Activated naive CD4-positive, alpha-beta T cell treated with anti-CD3 and anti-CD28 coated beads, Interleukin-2, amount 10 ng/mL, durations not matched to agents 7 days and 5 days (primary cell): ENCODE data around the gene ANO2.

Experiments used
- CTCF ChIA-PET: fragments of 350-600 bp; sonication (Branson Sonifier 250); formaldehyde crosslinking; loops from one replicate; lab custom pipeline; 2021; ENCODE audit warnings: antibody characterized with exemption; lab: Charles Lee
- DNase-seq: peaks from one replicate; pipeline ENCODE4 v3.0.0-alpha.2; 2020
- H3K27ac Mint-ChIP-seq: one replicate; pipeline ENCODE4 v1.8.0; 2021; ENCODE audit warnings: mild to moderate bottlenecking, moderate library complexity, mixed read lengths
- H3K27me3 Mint-ChIP-seq: one replicate; pipeline ENCODE4 v1.8.0; 2021; ENCODE audit warnings: mild to moderate bottlenecking, mixed read lengths
- H3K36me3 Mint-ChIP-seq: one replicate; pipeline ENCODE4 v1.8.0; 2021; ENCODE audit warnings: mixed read lengths
- H3K4me1 Mint-ChIP-seq: one replicate; pipeline ENCODE4 v1.8.0; 2021; ENCODE audit warnings: mixed read lengths
- H3K4me3 Mint-ChIP-seq: one replicate; pipeline ENCODE4 v1.8.0; 2021; ENCODE audit warnings: mild to moderate bottlenecking, moderate library complexity, mixed read lengths
- H3K9me3 Mint-ChIP-seq: one replicate; pipeline ENCODE4 v1.8.0; 2021; ENCODE audit warnings: mixed read lengths

Gene ANO2

DNA sequence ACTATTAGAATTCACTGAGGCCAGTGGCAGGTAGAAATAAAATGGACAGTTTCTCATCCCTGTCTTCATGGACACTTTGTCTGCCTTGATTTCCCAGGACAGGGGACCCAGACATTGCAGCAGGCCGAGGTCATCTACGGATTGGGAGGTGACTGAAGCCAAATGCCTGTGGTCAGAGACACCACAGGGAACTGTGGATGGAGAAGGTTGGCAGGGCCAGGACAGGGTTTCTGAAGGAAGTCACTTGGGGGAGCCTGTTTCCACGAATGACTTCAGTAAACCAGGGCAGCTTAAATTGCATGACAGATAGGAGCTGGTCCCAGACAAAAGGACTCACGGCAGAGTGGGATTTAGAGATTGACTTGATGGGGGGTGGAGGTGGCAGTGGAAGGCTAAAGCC is 288.2 kb downstream of the ANO2 start:
- no peak overlapping the region for H3K27ac Mint-ChIP-seq
- CTCF ChIA-PET, result no interaction called here
- DNase-seq, result no peak
- H3K36me3 Mint-ChIP-seq, result no peaks in the 10 kb centered on the region
- no peaks in the 10 kb centered on the region for H3K4me1 Mint-ChIP-seq
- H3K4me3 Mint-ChIP-seq, result no peak overlapping the region
- H3K9me3 Mint-ChIP-seq, result no peaks in the 10 kb centered on the region
- no peaks in the 10 kb centered on the region for H3K27me3 Mint-ChIP-seq

DNA sequence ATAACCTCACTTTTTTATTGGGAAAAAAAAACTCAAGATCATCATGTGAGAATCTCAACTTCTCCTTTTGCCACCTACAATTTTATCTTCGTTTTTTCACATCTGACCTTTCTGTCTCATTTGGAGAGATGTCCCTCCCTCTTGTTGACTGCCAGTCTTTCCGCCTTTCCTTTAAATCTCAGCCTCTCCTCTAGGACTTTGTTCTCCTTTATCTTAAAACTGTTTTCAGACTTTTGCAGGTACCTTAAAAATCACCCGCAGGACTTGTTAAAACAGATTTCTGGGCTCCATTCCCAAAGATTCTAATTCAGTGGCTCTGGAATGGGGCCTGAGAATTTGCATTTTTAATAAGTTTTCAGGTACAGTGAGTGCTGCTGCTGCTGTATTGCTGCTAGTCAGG is 289.9 kb downstream of the ANO2 start:
- H3K27ac Mint-ChIP-seq, result no peak overlapping the region
- H3K9me3 Mint-ChIP-seq, result no peaks in the 10 kb centered on the region
- no peaks in the 10 kb centered on the region for H3K4me1 Mint-ChIP-seq
- no peaks in the 10 kb centered on the region for H3K27me3 Mint-ChIP-seq
- H3K4me3 Mint-ChIP-seq, result no peak overlapping the region
- no peaks in the 10 kb centered on the region for H3K36me3 Mint-ChIP-seq
- no peak for DNase-seq
- CTCF ChIA-PET, result no interaction called here

DNA sequence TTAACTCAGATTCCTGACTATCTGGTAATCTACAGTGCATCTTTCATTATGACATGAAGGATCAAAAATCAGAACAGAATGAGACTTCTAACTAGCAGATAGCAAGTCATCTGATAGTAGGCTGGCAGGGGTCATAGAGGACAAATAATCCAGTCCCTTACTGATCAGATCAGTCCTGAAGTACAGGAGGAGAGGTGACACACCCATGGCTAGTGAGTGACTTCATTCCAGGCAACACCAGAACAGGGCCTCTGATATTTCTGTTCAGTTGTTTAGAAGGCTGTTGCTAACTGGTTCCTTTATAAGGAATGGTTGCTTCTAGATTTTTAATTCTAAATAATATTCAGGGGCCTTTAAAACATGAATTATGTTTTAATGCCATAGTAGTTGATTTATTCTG is 291.0 kb downstream of the ANO2 start:
- Mint-ChIP-seq H3K9me3 (no peaks in the 10 kb centered on the region), H3K4me3 (no peak overlapping the region), H3K27ac (no peak overlapping the region), H3K36me3 (no peaks in the 10 kb centered on the region), H3K27me3 (peaks cover 3% of the 10 kb centered on the region), H3K4me1 (no peaks in the 10 kb centered on the region)
- CTCF ChIA-PET, result no interaction called here
- DNase-seq, result no peak

DNA sequence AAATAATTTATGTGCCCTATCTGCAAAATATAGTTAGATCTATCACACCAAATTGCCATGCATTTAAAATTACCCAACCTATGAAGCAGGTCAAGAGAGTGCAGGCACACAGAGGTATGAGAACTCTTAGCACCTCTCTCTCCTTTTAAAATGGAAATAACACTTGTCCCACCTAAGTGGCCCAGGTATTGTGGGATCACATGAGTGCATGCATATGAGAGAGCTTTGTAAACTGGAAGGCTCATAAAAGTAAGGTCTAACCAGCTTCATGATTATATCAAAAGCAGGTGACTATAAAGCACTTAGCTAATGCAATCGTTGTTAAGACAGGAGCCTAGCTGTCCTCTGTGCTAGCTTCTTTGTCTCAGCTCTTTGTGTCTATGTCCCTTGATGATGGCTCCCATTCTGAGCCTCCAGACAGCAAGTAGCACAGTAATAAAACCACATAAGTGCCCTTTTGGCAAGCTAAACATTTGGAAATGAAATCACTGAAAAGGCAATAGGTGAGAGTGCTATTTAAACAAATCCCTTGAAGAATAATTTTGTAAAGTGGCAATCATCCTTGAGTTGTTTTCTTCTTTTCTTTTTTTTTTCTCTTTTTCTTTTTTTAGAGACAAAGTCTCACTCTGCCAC is 294.1 kb downstream of the ANO2 start:
- Mint-ChIP-seq H3K4me3 (no peak overlapping the region), H3K36me3 (no peaks in the 10 kb centered on the region), H3K27ac (no peak overlapping the region), H3K9me3 (no peaks in the 10 kb centered on the region), H3K27me3 (peaks cover 3% of the 10 kb centered on the region), H3K4me1 (no peaks in the 10 kb centered on the region)
- CTCF ChIA-PET, result interaction anchor here (0.7 kb wide), 1 partner anchor 53 kb away, joined by 4 read pairs; no protein-coding TSS in a partner anchor
- DNase-seq, result no peak

DNA sequence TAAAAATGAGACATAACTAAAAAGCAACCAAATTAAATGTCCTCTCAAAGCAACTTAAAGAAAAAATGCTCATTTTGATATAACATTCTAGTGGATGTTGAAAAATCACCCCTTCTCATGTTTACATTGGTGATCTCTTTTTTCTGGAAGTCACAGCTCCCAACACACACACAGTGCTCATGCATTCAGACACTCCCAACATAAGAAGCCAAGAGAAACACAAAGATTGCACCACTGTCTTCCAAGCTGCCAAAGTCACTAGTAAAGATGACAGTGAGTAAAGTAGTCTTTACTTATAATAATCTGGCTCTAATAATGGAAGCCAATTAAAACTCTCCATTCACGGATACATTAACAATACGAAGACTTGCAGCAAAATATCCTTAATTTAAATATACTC is 294.8 kb downstream of the ANO2 start:
- no peak overlapping the region for H3K4me3 Mint-ChIP-seq
- CTCF ChIA-PET, result no interaction called here
- no peaks in the 10 kb centered on the region for H3K9me3 Mint-ChIP-seq
- no peak overlapping the region for H3K27ac Mint-ChIP-seq
- H3K4me1 Mint-ChIP-seq, result no peaks in the 10 kb centered on the region
- no peaks in the 10 kb centered on the region for H3K36me3 Mint-ChIP-seq
- DNase-seq, result no peak
- H3K27me3 Mint-ChIP-seq, result peaks cover 3% of the 10 kb centered on the region

DNA sequence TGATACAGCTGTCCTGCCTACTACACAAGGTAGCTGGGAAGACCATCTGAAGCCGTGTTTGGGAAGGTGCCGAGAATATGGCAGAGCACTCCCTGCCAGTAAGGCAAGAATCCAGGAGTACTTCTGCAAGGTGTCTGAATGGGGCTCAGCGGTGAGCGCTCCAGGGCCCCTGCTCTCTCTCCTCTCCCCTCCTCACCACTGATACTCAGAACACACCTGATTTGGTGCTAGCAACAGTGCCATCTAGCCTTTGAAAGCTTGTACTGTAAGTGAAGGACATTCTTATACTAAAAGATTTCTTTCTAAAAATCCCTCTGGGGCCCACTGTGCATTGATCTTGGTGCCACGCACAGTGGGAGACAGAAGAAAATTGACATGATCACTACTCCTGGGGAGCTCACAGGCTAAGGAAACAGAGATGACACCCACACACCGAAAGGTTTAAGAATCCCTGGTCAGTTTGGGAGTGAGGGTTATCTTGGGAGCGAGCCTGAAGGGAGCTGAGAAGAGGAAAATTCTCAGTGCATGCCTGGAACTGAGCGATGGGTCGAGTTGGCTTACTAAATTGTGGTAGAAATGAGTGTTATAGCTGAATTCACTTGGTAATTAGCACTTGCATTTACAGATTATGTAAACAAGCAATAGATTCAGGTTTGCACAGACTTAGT is 296.2 kb downstream of the ANO2 start:
- CTCF ChIA-PET, result no interaction called here
- Mint-ChIP-seq H3K9me3 (no peaks in the 10 kb centered on the region), H3K4me3 (no peak overlapping the region), H3K27ac (no peak overlapping the region), H3K36me3 (no peaks in the 10 kb centered on the region), H3K27me3 (peaks cover 3% of the 10 kb centered on the region), H3K4me1 (no peaks in the 10 kb centered on the region)
- DNase-seq, result no peak

DNA sequence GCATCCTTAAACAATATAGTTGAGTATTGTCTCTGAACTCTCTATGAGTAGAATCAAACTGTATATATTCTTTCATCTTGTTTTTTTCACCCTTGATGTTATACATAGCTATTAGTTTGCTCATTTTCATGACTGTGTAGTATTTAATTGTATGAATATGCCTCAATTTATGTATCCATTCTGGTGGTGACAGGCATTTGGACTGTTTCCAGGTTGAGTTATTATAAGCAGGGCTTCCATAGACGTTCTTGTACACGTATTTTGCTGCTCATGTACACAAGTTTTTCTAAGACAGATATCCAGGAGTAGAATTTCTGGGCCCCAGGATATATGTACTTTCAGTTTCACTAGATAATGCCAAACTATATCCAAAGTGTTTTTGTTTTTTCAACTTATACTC is 301.8 kb downstream of the ANO2 start:
- H3K4me3 Mint-ChIP-seq, result no peak overlapping the region
- H3K27ac Mint-ChIP-seq, result no peak overlapping the region
- H3K27me3 Mint-ChIP-seq, result no peaks in the 10 kb centered on the region
- CTCF ChIA-PET, result no interaction called here
- DNase-seq, result no peak
- H3K4me1 Mint-ChIP-seq, result no peaks in the 10 kb centered on the region
- no peaks in the 10 kb centered on the region for H3K9me3 Mint-ChIP-seq
- no peaks in the 10 kb centered on the region for H3K36me3 Mint-ChIP-seq

DNA sequence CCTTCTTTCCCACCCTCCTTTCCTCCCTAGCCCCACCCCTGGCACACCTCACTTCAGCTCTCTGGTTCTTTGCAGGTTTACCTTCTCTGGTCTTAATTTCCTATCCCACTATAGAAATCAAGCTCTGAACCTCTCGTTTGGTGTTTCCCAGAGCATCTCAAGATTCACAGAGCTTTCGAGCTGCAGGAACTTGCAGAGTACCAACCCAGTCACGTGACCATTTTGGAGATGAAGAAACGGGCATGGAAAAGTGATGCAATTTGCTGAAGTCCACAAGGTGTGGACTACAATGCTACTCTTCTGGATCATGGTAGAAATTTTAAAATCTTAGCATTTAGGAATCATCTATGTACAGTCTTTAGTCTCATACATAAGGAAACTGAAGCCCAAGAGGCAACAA is 307.4 kb downstream of the ANO2 start:
- H3K9me3 Mint-ChIP-seq, result no peaks in the 10 kb centered on the region
- H3K27me3 Mint-ChIP-seq, result no peaks in the 10 kb centered on the region
- no peak for DNase-seq
- H3K4me3 Mint-ChIP-seq, result no peak overlapping the region
- no peak overlapping the region for H3K27ac Mint-ChIP-seq
- CTCF ChIA-PET, result no interaction called here
- H3K36me3 Mint-ChIP-seq, result no peaks in the 10 kb centered on the region
- no peaks in the 10 kb centered on the region for H3K4me1 Mint-ChIP-seq

DNA sequence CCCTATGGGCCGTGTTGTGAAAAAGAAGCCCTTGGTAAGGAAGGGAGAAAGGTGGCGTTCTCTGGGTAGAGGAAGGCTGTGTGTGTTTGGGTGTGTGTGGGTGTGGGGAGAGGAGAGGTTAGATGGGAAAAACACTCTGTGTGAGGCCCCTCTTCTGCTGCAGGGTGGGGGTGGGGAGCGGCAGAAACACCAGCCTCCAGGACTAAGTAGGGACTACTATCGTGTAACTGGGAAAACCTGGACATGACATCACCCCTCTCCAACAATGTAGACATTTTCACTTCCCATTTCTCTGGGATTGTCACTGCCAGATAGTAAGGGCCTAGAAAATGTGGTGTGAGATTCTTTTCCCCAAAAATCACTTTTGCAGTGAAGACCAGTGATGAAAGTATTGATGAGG is 308.2 kb downstream of the ANO2 start:
- Mint-ChIP-seq H3K9me3 (no peaks in the 10 kb centered on the region), H3K36me3 (no peaks in the 10 kb centered on the region), H3K4me1 (no peaks in the 10 kb centered on the region), H3K27me3 (no peaks in the 10 kb centered on the region), H3K4me3 (no peak overlapping the region), H3K27ac (no peak overlapping the region)
- CTCF ChIA-PET, result no interaction called here
- DNase-seq, result no peak

DNA sequence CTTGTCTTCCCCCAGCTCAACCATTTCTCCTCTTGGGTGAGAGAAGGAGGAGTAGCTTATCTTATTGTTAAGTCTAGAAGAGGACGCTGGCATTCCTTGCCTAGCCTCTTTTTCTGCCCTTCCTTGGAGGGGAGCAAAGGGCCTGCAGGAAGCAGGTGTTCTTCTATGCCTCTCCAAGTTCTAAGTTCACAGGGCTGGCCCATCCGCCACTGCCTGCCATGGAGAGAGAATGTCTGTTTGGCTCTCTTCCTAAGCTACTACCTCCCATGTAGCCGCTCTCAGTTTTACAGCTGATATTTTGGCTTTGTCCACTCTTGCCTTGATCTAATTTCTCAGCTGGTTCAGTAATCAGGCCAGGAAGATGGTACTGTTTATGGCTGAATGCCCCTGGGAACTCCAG is 312.0 kb downstream of the ANO2 start:
- Mint-ChIP-seq H3K27ac (no peak overlapping the region), H3K4me3 (no peak overlapping the region), H3K36me3 (no peaks in the 10 kb centered on the region), H3K9me3 (no peaks in the 10 kb centered on the region), H3K4me1 (no peaks in the 10 kb centered on the region), H3K27me3 (no peaks in the 10 kb centered on the region)
- DNase-seq, result no peak
- CTCF ChIA-PET, result no interaction called here

DNA sequence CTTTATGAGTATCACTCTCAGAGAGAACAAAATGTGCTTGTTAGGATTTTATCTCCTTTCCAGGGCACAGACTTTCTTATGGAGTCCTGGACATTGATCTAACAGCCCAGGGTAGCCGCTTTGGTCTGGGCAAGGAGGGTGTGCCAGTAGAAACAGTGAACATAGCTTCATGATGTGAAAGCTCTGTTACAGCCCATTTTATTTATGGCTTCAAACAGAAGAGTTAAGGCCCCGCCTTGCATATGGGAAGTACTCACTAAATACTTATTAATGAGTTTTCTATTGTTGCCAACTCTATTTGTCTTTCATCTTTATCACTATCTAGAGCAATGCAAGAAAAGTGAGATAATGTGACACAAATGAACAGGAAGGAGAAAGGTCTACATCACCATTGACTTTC is 312.6 kb downstream of the ANO2 start:
- H3K36me3 Mint-ChIP-seq, result no peaks in the 10 kb centered on the region

DNA sequence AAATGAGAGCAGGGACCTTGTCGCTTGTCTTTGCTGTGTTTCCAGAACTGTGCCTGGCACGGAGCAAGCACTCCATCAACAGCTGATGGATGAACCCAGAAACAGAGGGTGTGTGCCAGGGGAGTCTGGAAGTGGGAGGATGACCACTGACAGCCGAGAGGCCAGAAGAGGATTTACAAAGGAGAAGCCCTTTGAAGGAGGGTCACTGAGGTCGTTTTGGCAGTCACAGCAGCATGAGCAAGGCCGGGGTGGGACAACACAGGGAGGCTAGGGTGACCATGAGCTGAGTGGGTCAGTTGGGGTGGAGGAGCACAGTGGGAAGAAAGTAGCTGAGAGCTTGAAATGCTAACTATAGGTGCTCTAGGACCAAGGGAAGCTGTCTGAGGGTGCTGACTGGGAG is 313.6 kb downstream of the ANO2 start:
- Mint-ChIP-seq H3K9me3 (no peaks in the 10 kb centered on the region), H3K27me3 (no peaks in the 10 kb centered on the region), H3K4me3 (no peak overlapping the region), H3K27ac (no peak overlapping the region), H3K4me1 (no peaks in the 10 kb centered on the region), H3K36me3 (no peaks in the 10 kb centered on the region)
- CTCF ChIA-PET, result no interaction called here
- no peak for DNase-seq

More for the DNA sequence above, 312.6 kb downstream of the ANO2 start:
- no peaks in the 10 kb centered on the region for H3K27me3 Mint-ChIP-seq
- CTCF ChIA-PET, result no interaction called here
- H3K4me3 Mint-ChIP-seq, result no peak overlapping the region
- no peaks in the 10 kb centered on the region for H3K9me3 Mint-ChIP-seq
- H3K4me1 Mint-ChIP-seq, result no peaks in the 10 kb centered on the region
- H3K27ac Mint-ChIP-seq, result no peak overlapping the region
- DNase-seq, result no peak

DNA sequence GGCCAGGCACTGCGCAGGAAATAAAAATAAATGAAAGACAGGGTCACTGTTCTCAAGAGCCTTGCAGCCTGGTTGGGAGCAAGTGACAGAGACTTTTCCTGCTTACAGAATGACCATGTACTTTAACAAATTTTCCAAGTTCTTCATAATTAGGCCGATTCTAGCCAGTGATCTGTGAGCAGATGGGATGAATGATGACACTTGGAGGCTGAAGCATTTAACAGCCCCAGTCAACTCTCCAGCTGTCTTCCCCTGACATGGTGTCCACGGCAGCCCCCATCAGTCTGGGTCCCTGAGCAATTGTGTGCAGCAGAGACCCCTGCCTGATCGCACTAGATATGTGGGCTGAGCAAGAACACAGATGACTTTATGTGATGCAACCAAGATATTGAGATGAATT is 314.3 kb downstream of the ANO2 start:
- CTCF ChIA-PET, result no interaction called here
- Mint-ChIP-seq H3K27me3 (no peaks in the 10 kb centered on the region), H3K4me1 (no peaks in the 10 kb centered on the region), H3K27ac (no peak overlapping the region), H3K36me3 (no peaks in the 10 kb centered on the region), H3K4me3 (no peak overlapping the region), H3K9me3 (no peaks in the 10 kb centered on the region)
- DNase-seq, result no peak

DNA sequence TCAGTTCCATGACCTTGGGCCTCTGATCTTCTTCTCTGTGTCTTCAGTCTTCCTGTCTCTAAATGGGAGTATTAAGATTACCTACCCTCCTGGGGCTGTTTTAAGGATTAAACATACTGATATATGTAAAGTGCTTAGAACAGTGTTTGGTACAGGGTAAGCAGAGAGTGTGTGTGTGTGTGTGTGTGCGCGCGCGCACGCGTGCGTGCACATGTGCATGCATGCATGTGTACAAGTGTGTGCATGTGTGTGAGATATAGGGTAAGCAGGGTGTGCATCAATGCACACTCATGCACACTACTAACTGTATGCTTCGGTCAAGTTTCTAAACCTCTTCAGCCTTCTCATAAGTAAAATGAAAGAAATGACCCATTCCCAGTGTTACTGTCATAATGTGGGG is 316.6 kb downstream of the ANO2 start:
- DNase-seq, result no peak
- no peaks in the 10 kb centered on the region for H3K4me1 Mint-ChIP-seq
- CTCF ChIA-PET, result no interaction called here
- H3K9me3 Mint-ChIP-seq, result no peaks in the 10 kb centered on the region
- H3K27me3 Mint-ChIP-seq, result peaks cover 4% of the 10 kb centered on the region
- H3K4me3 Mint-ChIP-seq, result no peak overlapping the region
- H3K27ac Mint-ChIP-seq, result no peak overlapping the region
- H3K36me3 Mint-ChIP-seq, result no peaks in the 10 kb centered on the region

DNA sequence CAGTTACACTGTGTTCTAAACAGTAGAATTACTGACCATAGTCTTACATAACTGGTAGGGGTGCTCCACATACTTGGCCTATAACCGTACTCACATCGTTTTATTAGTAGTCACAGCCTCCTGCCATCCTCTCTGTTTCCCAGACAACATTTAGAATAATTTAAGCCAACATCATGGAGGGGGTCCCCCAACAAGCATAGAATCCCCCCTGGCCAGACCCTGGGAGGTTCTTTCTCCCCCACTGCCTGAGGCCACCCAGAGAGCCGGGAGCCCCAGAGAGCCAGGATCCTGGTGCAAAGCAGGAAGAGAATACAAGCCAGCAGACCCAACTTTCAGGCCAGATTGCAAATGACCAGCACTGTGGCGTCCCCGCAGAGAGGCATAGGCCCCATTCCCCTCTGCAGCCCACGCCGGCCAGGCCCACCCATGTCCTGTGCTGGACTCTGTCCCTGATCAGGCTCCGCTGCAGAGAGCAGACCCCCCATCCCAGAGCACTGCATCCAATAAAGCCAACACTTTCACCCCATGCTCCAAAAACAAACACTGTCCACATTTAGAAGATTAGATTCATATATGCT is 317.9 kb downstream of the ANO2 start:
- Mint-ChIP-seq H3K4me1 (no peaks in the 10 kb centered on the region), H3K4me3 (no peak overlapping the region), H3K9me3 (no peaks in the 10 kb centered on the region), H3K27me3 (peaks cover 4% of the 10 kb centered on the region), H3K36me3 (no peaks in the 10 kb centered on the region), H3K27ac (no peak overlapping the region)
- no peak for DNase-seq
- CTCF ChIA-PET, result no interaction called here
